GM21381 (cell line): ENCODE results near the gene UBTD1.

Experiments
- ATAC-seq: cut with Tn5 transposase; IDR thresholded peaks from one replicate; pipeline ENCODE4 v1.9.1; 2021; ENCODE audit warnings: mild to moderate bottlenecking, moderate library complexity; ENCODE audit not compliant: unreplicated experiment

The UBTD1 gene

GRCh38 chr10:97607095-97607636 lies 108.4 kb downstream of the UBTD1 start:
- no peak for ATAC-seq

DNA sequence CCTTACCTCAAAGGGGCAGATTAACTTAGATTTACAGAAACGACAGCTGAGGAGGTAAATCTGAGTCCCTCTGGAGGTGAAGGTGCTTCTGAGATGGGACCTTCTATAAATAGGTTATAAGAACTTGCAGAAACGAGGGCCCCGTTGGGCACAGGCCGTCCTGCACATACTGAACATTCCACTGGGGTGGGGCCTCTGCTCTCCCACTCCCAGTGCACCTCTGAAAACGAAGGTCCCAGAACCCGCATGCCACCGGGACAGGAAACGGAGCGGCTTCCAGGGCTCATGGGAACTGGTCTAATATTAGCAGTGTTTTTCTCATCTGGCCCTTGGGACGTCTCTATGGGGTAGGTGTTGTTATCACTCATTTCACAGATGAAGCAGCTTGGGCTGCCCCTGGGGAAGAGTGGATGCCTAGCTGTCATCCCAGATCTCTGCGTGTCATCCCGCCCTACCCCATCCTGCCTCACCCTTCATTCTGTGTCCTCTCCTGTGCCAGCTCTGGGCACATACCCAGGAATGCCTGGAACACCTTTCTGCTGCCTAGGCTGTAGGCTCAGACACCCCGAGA lies 110.4 kb downstream of the UBTD1 start:
- ATAC-seq: no peak

- no peak for ATAC-seq
These were observed 112.7 kb downstream of the UBTD1 start for GRCh38 chr10:97611473-97611872.

GRCh38 chr10:97612386-97612785 lies 113.7 kb downstream of the UBTD1 start:
- no peak for ATAC-seq

GRCh38 chr10:97618285-97618684 lies 119.6 kb downstream of the UBTD1 start:
- ATAC-seq: no peak

DNA sequence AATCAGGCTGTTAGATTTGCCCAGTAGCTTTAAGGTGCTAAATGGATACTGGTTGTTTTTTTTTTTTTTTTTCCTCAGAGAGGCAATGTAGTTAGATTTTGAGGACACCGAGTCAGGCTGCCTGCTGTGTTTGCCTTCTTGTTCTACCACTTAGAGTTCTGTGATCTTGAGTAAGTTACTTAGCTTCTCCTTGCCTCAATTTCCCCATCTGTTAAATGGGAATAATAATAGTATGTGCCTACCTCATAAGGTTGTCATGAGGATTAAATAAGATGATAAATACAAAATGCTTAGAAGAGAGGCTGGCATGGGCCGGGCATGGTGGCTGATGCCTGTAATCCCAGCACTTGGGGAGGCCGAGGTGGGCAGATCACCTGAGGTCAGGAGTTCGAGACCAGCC lies 120.0 kb downstream of the UBTD1 start:
- no peak for ATAC-seq
